SHP77 treated with DMSO at 0.1 percent for 48 hours (cell line): ENCODE measurements around the gene SEC24A.
"Not testable (repeated sequence)": the region's sequence is repeated elsewhere in the genome, so short reads cannot be mapped to it uniquely, and the experiment has no call there.

Source experiments
- DNase-seq: peaks from one replicate; lab custom pipeline; 2025; lab: John Stamatoyannopoulos, UW

SEC24A gene

GRCh38 chr5:134648425-134649162 is at the start of gene SEC24A:
TSS of gene SEC24A (plus strand) at chr5:134648785. CDS start at chr5:134649077, 292 bp downstream.
- peak; percentile 77 for DNase-seq

DNA sequence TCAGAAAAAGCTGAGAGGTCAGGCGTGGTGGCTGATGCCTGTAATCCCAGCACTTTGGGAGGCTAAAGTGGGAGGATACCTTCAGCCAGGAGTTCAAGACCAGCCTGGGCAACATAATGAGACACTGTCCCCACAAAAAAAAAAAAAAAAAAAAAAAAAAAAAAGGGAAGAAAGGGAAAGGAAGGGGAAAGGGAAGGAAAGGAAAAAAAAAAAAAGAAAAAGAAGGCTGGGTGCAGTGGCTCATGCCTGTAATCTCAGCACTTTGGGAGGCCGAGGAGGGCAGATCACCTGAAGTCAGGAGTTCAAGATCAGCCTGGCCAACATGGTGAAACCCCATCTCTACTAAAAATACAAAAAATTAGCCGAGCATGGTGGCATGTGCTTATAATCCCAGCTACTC is 48.8 kb upstream of the SEC24A start:
- not testable (repeated sequence) for DNase-seq

DNA sequence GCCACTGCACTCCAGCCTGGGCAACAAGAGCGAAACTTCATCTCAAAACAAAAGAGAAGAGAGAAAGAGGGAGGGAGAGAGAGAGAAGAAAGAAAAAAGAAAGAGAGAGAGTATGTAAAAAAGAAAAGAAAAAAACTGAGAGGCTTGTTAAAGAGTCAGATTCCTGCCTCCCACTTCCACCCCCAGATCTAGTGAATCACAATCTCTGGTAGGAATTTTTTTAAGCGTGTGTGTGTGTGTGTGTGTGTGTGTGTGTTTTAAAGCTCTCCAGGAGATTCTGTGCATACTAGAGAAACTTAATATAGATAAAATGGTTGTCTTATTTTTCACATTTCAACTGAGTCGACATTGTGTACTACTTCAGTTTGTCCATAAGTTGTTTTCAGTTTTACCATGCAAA is 48.0 kb upstream of the SEC24A start:
- DNase-seq: no peak

GRCh38 chr5:134603059-134603458 is 45.5 kb upstream of the SEC24A start:
- DNase-seq: no peak

DNA sequence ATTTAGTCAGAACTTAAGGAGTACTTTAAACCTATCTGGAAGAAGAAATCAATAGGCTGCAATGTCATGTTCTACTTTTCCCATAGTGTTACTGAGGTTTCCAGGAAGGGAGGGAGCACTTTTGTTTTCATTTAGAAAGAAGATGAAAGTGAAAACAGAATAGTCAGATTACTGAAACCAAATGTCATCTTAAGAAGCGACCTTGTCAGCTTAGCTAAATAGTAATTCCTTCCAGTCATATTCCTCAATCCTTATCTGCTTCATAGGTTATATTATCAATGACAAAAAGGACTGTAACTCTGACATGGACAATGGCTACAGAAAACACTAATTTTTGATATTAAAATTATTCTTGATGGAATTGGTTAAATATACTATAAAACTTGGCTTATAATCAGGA is 43.7 kb upstream of the SEC24A start:
- DNase-seq: no peak

- no peak for DNase-seq
These were observed 41.9 kb upstream of the SEC24A start for GRCh38 chr5:134606726-134607125.

DNA sequence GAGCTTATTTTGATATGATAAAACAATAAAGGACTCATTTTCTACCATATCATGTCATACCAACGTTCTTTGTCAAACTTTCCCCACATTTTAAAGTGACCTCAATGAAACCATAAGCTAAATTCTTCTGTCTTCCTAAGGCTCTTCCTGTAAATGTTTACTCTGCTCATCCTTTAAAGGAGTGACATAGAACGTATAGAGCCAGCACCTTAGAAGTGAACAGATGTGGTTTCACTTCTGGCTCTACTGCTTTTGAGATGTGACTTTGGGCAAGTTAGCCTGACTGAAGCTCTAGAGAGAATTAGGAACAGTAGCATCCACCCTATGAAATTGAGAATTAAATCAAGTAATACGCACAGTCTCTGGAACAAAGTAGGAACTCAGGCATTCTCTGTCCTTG is 40.0 kb upstream of the SEC24A start:
- no peak for DNase-seq

DNA sequence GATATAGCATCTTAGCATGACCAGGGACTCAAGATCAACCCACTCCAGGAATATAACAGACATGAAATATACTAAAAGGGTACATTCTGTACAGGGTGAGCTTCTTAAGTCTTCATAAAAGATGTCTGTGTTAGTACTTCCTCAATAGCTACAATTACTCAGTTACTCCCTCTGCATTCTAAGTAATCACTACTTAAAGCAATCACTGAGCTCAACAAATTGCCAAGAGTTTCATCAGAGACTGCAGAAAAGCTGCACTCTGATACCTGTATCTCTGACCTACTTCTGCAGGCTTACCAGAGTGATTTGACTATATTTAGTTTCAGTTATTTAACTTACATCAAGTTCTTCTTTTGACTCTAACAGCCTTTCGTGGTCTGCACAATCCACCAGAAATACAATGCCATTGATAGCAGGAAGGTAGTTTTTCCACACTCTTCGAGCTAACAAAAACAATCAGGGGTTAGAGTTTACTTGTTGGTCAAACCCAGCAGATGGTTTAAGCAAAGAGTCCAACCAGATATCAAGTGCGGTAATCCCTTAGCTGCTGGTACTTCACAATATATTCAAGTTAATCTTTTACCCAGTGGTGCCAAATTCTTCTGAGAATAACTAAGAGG is 39.2 kb upstream of the SEC24A start:
- DNase-seq: no peak

GRCh38 chr5:134610725-134611124 is 37.9 kb upstream of the SEC24A start:
- no peak for DNase-seq

DNA sequence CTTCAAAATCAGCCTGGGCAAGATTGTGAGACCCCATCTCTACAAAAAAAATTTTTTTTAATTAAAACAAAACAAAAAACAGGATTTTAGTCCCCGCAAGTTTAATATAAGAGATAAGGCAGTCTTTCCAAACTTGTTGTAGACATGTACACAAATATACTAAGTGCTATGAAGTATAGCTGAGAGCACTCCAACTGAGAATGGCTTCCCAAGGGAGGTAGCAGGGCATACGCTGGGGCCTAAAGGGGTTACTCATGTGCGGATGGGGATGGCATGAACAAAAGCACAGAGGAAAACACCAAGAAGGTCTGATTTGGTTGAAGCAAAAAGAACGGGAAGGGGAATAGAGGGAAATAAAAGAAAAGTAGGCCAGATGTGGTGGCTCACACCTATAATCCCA is 37.1 kb upstream of the SEC24A start:
- DNase-seq: no peak

- DNase-seq: no peak
These were observed 34.0 kb upstream of the SEC24A start for GRCh38 chr5:134614450-134615085.

DNA sequence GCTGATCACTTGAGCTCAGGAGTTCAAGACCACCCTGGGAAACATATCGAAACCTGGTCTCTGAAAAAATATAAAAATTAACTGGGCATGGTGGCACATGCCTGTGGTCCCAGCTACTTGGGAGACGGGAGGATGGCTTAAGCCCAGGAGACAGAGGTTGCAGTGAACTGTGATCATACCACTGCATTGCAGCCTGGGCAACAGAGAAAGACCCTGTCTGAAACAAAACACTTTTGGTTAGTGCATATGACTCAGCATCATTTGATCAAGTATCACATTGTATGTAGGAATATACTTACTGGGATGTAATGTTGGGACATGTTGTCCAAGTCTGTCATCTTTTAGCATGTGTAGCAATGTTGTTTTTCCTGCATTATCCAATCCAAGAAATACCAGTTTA is 28.0 kb upstream of the SEC24A start:
- no peak for DNase-seq

DNA sequence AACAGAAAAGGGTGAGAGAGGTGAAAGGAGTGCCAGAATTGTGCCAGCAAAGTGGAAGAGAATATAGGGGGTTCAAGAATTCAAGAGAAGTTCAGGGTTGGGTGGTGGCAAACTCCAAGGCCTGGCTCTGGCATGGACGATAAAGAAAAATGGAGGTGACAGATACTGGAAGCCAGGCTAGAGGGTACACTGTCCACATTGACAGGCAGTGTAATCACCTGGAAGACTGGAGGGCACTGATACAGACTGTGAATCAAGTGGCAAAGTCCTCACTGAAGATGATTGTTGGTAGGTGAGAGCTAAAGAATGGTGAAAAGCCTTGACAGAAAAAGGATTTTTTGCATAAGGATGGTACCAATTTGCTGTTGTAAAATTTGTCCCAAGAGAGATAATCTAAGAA is 23.0 kb upstream of the SEC24A start:
- DNase-seq: no peak

DNA sequence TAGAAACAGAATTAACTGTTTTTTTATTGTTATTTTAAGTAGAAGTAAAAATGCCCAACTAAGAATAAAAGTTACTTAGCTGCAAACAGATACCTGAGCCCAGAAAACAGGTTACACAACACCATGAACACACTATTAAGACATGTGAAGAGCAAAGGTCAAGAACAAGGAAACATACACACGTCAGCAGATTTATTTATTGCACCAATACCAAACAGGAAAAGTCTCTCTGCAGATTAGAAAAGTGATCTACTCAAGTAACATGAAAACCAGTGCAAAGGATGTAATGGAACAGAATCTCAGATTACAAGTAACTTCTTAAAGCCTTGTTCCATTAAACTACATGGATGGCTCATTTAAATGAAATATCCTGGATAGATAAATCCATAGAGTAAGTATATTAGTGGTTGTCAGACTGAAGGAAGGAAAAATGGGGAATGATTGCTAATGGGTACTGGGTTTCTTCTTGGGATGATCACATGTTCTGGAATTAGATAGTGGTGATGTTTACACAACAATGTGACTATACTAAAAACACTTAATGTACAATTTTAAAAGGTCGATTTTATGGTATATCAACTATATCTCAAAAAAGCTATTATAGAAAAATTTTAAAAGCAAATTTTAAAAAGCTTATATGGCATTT is 22.1 kb upstream of the SEC24A start:
- no peak for DNase-seq

DNA sequence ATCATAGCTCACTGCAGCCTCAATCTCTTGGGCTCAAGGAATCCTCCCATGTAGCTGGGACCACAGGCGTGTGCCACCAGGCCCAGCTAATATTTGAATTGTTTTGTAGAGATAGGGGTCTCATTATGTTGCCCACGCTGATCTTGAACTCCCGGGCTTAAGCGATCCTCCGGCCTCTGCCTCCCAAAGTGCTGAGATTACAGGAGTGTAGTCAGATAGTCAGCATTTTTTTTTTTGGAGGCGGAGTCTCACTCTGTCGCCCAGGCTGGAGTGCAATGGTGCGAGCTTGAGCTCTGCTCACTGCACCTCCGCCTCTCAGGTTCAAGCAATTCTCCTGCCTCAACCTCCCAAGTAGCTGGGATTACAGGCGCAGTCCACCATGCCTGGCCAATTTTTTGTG is 14.4 kb upstream of the SEC24A start:
- DNase-seq: no peak

- not testable (repeated sequence) for DNase-seq
These were observed 13.2 kb upstream of the SEC24A start for GRCh38 chr5:134635366-134635765.

DNA sequence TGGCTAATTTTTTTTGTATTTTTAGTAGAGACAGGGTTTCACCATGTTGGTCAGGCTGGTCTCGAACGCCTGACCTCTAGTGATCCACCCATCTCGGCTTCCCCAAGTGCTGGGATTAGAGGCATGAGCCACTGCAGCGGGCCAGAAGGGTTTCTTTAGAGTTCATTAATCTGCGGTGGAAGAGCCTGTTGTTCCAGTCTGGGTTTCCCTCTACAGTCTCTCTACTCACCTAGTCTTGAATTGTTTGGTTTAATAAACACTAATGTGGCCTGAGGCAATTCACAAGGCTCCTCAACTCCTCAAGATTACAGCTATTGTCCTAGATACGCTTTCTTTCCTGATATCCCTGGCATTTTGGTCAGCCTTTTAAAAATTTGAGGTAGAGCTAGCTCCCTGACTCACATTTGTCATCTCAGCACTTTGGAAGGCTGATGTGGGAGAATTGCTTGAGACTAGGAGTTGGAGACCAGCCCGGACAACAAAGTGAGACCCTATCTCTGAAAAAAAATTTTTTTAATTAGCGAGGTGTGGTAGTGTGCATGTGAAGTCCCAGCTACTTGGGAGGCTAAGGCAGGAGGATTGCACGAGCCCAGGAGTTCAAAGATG is 11.4 kb upstream of the SEC24A start:
- DNase-seq: no peak

DNA sequence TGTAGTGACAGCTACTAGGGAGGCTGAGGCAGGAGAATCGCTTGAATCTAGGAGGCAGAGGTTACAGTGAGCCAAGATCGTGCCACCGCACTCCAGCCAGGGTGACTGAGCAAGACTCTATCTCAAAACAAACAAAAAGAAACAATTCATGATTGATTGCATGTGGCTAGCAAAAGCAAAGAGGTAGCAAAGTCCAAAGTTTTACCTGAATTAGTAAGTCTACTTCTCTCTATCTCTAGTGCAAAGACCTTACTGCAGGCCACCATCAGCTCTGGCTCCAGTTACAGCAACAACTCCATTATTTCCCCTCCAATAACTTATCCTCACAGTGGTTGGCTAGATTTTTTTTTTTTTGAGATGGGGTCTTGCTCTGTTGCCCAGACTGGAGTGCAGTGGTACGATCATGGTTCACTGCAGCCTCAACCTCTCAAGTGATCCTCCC is 9.8 kb upstream of the SEC24A start:
- DNase-seq: no peak

DNA sequence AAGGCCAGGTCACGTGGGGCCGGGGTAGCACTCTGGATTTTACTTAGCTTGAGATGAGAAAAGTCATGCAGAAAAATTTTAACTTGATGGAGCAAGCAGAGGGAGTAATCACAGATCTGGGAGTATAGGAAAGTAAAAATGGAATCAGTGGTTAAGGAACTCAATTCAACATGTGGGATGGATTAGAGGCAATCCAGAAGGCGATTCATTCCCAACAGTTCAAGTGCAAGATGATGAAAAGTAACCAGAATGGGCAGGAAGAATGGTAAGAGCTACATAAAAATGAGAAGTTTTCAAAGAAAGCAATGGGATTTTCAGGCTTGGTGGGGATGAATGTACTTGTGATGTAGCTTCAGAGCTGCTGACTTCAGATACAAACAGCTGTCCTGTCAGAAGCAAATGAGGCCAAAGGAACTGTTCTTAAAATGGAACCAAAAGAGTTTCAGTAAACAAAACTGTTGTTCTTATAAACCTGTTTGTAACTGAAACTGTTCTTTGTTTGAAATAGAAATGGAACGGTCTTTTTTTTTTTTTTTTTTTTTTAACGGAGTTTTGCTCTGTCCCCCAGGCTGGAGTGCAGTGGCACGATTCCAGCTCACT is 5.6 kb upstream of the SEC24A start:
- DNase-seq: no peak

DNA sequence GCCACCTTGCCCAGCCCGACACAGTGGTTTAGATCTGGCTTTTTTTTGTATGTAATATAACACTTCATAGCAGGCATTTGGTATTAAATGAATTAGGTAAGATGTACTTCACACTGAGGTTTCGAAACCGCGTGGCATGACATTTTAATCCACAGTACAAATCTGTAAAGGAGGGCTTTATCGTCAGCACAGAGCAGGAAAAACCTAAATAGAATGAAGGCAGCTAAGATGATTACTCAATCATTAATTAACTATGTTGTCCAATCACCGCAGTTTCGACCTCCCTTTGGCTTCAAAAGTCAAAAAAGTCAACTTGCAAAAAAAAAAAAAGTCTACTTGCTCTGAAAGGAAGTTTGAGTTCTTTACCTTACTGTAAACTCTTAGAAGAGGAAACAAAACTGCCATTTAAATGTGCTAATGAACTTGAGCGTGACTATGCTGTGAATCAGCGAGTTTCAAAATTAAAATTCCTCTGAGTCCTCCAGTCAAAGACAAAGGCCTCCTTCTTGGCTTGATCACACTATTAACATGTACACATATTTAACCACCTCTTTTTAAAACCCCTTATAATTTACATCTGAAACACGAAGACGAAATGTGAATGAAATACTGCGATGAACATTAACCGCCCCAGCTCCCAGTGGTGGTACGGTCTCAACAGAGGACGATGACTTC is 698 bp upstream of the SEC24A start:
- peak; percentile 1 for DNase-seq

DNA sequence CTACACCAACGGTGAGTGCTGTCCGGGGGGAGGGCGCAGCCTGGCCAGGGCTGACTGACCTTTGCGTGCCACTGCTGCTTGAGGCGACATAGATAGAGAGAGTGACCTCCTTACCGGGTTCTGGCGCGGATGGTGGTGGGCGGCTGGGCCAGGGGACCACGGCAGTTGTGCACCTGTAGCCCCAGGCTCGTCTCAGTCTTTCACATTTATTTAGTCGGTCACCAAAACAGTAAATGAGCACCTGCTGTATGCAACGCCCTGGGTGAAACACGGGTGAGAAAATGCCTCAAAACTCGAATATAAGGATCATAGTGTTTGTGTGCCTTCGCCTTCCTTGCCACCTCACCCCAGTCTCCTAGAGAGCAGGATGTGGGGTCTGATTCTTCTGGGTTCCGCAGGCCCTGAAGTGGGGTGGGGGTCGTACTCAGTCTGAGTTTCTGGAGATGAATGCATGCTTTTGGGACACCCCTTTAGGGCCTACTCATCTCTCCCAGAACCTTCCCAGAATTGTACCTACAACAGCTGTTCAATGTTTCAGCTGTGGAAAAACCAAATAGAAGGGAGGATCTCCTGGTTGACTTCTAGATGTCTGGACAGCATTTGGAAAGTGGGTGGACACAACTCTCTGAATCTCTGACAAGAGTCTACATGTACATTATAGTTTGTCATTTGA is 714 bp downstream of the SEC24A start:
- no peak for DNase-seq
